Measurements from ENCODE around the gene SCRN1. TPM values are rescaled to one million over a fixed set of nuclear protein-coding genes. Genes with fewer than 3 reads are reported as not detected.

Gene SCRN1
- total and polyA plus RNA-seq, 7 donors = 0.80 to 6.7 (median 2.6) TPM

GRCh38 chr7:29890251-29890650 lies 99.3 kb downstream of the SCRN1 start:
- no peak for DNase-seq
- no peak for TF ChIP-seq CTCF (IDR thresholded peaks at IDR 0.05)
- Histone ChIP-seq H3K27me3 (ENCODE audit: insufficient read depth in 3 of 3, low read length in 2 of 3) (no peaks in the 10 kb centered on the region), H3K9me3 (no peaks in the 10 kb centered on the region), H3K36me3 (ENCODE audit: insufficient read depth in 1 of 2, low read depth in 1 of 2) (peaks cover 0 to 64% of the 10 kb centered on the region in 2 donors), H3K4me3 (no peak overlapping the region), H3K4me1 (no peaks in the 10 kb centered on the region), H3K27ac (no peak overlapping the region)
- 79 to 90% (median 88%) methylated on average over 4 of the region's 4 CpGs for WGBS, 3 donors
- no peak for ATAC-seq
- intact Hi-C loops (cut with DNase I) = no loop called here

GRCh38 chr7:29889288-29889687 lies 100.3 kb downstream of the SCRN1 start:
- intact Hi-C loops (cut with DNase I) = no loop called here
- Histone ChIP-seq H3K9me3 (no peaks in the 10 kb centered on the region), H3K4me3 (no peak overlapping the region), H3K27me3 (ENCODE audit: insufficient read depth in 3 of 3, low read length in 2 of 3) (no peaks in the 10 kb centered on the region), H3K36me3 (ENCODE audit: insufficient read depth in 1 of 2, low read depth in 1 of 2) (peaks cover 0 to 57% of the 10 kb centered on the region in 2 donors), H3K27ac (no peak overlapping the region), H3K4me1 (no peaks in the 10 kb centered on the region)
- ATAC-seq = no peak
- DNase-seq = no peak
- WGBS, 3 donors = 87 to 88% (median 88%) methylated on average over 5 of the region's 5 CpGs
- no peak for TF ChIP-seq CTCF (IDR thresholded peaks at IDR 0.05)

DNA sequence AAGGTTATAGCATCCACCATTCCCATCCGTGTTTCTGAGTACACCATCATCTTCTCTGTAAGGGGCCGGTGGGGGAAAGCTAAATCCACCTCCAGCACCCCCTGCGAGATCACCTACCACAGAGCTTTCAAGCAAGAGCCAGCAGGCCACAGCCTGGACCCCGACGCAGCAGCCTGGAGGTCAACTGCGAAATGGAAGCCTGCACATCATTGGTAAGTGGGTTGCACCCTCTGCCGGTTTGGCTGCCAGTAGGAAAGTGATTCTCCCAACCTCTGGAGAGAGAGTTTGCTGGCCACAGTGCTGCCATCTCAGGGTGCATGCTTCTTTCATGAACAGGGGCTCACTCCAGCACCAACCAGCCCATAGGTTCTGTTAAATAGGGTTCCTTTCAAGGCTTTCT lies 101.6 kb downstream of the SCRN1 start:
- DNase-seq = no peak
- WGBS, 3 donors = 75 to 85% (median 84%) methylated on average over 7 of the region's 7 CpGs
- peaks cover 0 to 56% of the 10 kb centered on the region in 2 donors for H3K36me3 ChIP-seq (ENCODE audit: insufficient read depth in 1 of 2, low read depth in 1 of 2)
- no peak for ATAC-seq
- H3K27ac ChIP-seq = no peak overlapping the region
- H3K4me1 ChIP-seq = no peaks in the 10 kb centered on the region
- no peak for TF ChIP-seq CTCF (IDR thresholded peaks at IDR 0.05)
- H3K4me3 ChIP-seq = no peak overlapping the region
- H3K27me3 ChIP-seq (ENCODE audit: insufficient read depth in 3 of 3, low read length in 2 of 3) = no peaks in the 10 kb centered on the region
- intact Hi-C loops (cut with DNase I) = no loop called here
- H3K9me3 ChIP-seq = no peaks in the 10 kb centered on the region

DNA sequence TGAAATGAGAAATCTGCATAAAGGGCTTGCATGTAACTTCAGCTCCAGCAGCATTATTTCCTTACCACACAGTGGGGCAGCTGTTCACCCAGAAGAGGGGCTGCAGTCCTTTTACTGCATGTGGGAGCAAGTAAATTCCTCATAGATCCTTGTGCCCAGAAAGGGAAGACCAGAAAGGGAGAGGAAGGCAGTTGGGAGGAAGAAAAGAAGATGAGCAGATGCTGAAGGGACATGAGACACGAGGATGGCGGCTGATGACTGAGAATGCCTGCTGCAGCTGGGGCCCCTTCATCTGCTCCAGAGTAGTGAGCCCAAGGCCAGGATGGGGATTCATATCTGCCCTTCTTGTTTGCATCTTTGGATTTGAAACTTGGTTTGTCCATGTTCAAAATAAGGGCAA lies 102.8 kb downstream of the SCRN1 start:
- H3K9me3 ChIP-seq = no peaks in the 10 kb centered on the region
- ATAC-seq (no peak), DNase-seq (no peak)
- TF ChIP-seq CTCF (IDR thresholded peaks at IDR 0.05) = no peak
- 93 to 96% (median 96%) methylated on average over 2 of the region's 2 CpGs for WGBS, 3 donors
- H3K4me3 ChIP-seq = no peak overlapping the region
- no peak overlapping the region for H3K27ac ChIP-seq
- H3K4me1 ChIP-seq = no peaks in the 10 kb centered on the region
- intact Hi-C loops (cut with DNase I) = no loop called here
- H3K27me3 ChIP-seq (ENCODE audit: insufficient read depth in 3 of 3, low read length in 2 of 3) = no peaks in the 10 kb centered on the region
- H3K36me3 ChIP-seq (ENCODE audit: insufficient read depth in 1 of 2, low read depth in 1 of 2) = peaks cover 0 to 48% of the 10 kb centered on the region in 2 donors

DNA sequence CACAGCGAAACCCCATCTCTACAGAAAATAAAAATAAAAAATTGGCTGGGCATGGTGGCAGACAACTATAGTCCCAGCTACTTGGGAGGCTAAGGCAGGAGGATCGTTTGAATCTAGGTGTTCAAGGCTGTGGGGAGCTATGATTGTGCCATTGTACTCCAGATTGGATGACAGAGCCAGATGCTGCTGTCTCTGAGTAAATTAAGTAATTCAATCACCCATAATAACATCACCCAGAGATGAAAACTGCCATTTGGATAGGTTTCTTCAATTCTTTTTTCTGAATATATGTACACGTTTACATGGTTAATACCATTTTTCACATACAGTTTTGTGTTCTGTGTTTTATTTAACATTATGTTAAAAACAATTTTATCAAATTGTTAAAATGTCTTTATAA lies 104.0 kb downstream of the SCRN1 start:
- intact Hi-C loops (cut with DNase I) = no loop called here
- H3K4me1 ChIP-seq = no peaks in the 10 kb centered on the region
- no peaks in the 10 kb centered on the region for H3K9me3 ChIP-seq
- no peak for TF ChIP-seq CTCF (IDR thresholded peaks at IDR 0.05)
- H3K4me3 ChIP-seq = no peak overlapping the region
- ATAC-seq (no peak), DNase-seq (no peak)
- H3K27ac ChIP-seq = no peak overlapping the region
- WGBS, 3 donors = 86 to 90% (median 88%) methylated on average over 3 of the region's 3 CpGs
- H3K36me3 ChIP-seq (ENCODE audit: insufficient read depth in 1 of 2, low read depth in 1 of 2) = peaks cover 0 to 43% of the 10 kb centered on the region in 2 donors
- H3K27me3 ChIP-seq (ENCODE audit: insufficient read depth in 3 of 3, low read length in 2 of 3) = no peaks in the 10 kb centered on the region

All from psoas muscle (tissue), 8 donors.